A204.1 (cell line): ENCODE results near the gene MS4A18.

Experiments
- FAIRE-seq: peaks from 2 replicates; lab custom pipeline; 2012; peaks lifted over from hg19 to GRCh38; lab: Jason Lieb, UNC

MS4A18 gene

GRCh38 chr11:60788401-60789125, 64.0 kb downstream of the MS4A18 start:
- no peak for FAIRE-seq

- no peak for FAIRE-seq
Measured at GRCh38 chr11:60790726-60791125, 66.2 kb downstream of the MS4A18 start.

DNA sequence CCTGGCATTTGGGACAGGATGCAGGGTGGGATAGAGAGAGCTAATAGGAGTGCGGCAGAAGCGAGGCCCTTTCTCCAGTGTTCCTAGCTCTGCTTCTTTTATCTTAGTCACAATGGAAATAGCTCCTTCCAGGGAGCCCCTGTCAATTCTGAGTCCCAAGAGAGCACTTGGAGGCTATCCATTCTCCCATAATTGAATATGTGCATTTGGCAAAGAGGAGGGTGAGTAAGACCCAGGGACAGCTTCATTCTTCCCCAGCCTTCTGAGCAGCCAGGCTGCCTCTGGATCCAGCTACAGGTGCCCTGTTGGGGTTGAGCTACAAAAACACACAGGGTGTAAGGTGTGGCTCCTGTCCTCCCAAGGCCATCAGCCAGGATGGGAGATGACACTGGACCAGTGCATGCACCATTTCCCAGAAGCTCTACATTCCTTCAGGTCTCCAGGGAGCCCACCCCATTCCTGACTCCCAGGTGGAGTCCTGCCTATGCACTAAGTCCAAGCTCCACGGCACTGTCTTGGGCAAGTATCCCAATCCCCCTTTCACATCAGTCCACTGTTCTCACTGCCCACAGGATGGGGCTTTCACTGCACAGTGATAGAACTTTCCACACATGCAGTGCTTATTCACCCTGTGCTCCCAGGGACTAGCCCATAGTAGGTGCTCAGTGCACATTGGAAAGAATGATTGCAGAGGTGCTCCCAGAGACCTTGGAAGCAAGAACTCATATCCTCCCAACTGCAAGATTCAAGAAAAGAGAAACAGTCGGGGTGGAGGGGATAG, 66.8 kb downstream of the MS4A18 start:
- no peak for FAIRE-seq

DNA sequence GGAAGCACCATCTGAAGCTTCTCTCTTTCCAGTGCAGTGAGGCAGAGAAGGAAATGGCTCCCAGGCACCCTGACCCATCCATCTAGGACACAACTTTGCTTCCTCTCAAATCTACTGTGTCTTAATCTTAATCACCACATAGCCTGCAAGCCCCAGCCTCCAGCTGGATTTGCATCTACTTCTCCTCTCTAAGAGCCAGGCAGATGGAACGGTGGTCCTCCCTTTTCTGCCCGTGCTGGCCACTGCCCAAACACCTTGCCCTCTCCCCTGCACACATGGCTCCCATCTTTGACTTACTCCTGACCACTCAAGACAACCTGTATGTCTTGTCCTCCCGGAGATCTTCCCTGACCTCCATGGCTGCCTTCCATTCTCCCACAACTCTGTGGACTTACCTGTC, 68.0 kb downstream of the MS4A18 start:
- FAIRE-seq = no peak
